ENCODE data around the gene RGS6. TPM values are rescaled to one million over a fixed set of nuclear protein-coding genes. Genes with fewer than 3 reads are reported as not detected.

RGS6 gene
- total and polyA plus RNA-seq, 2 of the 4 experiments (the other 2 are of a cell fraction), result not detected

DNA sequence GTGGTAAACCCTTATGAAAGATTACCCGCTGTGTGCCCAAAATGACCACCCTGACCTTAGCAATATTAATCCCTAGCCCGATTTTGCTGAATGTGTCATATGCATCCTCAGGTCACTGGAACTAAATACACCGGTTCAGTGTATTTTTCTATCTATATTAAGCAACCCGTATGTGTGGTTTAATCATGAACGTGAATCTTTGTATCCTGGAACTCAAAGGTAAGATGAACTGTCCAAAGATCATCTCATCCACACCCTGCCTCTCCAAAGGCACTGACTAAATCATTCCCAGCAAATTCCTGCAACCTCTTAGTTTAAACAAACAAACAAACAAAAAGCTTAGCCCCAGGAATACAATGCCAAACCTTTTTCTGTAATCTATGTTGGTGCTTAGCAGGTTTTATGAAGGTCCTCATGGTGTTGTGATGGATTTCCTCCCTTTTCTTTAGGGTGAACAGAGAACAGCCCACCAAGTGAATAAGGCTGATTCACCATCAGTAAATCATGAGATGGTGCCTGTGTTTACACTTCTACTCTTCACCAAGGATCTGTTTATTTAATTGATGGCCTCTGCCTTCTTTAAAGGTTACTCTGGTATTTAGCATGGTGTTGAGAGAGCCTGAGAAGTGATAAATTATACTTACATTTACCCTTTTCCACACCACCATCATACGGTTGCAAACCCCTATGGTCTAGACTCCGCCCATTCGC lies 663.1 kb downstream of the RGS6 start:
- WGBS, 2 experiments (ENCODE audit: extremely low coverage in 2 of 2, insufficient read length in 1 of 2), result 94% methylated on average over 3 of the region's 8 CpGs; no CpG with 5 or more reads in 1 of the 2 experiments
- Histone ChIP-seq H3K27ac (ENCODE audit: insufficient read depth, low read length) (no peak overlapping the region), H3K4ac (ENCODE audit: low read depth, low read length) (no peak overlapping the region), H3K79me1 (ENCODE audit: low read depth in 1 of 2, low read length in 2 of 2) (no peaks in the 10 kb centered on the region), H2BK15ac (ENCODE audit: low read depth, low read length) (no peak overlapping the region), H3K9ac (ENCODE audit: low read depth, low read length) (no peak overlapping the region), H4K20me1 (ENCODE audit: insufficient read depth, low read length) (no peaks in the 10 kb centered on the region), H2BK120ac (ENCODE audit: low read depth, low read length) (no peak overlapping the region; the same call in 1 of the 2 replicates), H2BK20ac (ENCODE audit: low read depth, low read length) (no peak overlapping the region), H4K5ac (ENCODE audit: low read depth, low read length) (no peak overlapping the region), H2AK9ac (replicated peaks; ENCODE audit: low read depth, low read length, poor library complexity) (no peak overlapping the region), H3K9me3 (ENCODE audit: control insufficient read depth, insufficient read depth, low read length) (no peaks in the 10 kb centered on the region), H3K36me3 (ENCODE audit: control insufficient read depth, insufficient read depth, low read length) (no peaks in the 10 kb centered on the region), H3K18ac (ENCODE audit: low read depth, low read length) (no peak overlapping the region), H3K14ac (replicated peaks; ENCODE audit: low read depth, low read length) (no peak overlapping the region), H3K9me1 (ENCODE audit: insufficient read depth, low read length) (no peaks in the 10 kb centered on the region), H2BK5ac (ENCODE audit: low read depth, low read length, poor library complexity, severe bottlenecking) (no peak overlapping the region), H4K91ac (ENCODE audit: insufficient read depth, low read depth, low read length) (no peak overlapping the region), H2AFZ (replicated peaks; ENCODE audit: low read length, poor library complexity) (no peak overlapping the region), H3K4me2 (ENCODE audit: low read depth, low read length) (no peak overlapping the region), H3K4me3 (ENCODE audit: insufficient read depth, low read depth, low read length) (no peak overlapping the region), H3K4me1 (ENCODE audit: control insufficient read depth, insufficient read depth, low read length) (no peaks in the 10 kb centered on the region), H2AK5ac (ENCODE audit: low read depth, low read length) (no peak overlapping the region), H3K27me3 (ENCODE audit: control insufficient read depth, insufficient read depth, low read length) (no peaks in the 10 kb centered on the region; the same call in 1 of the 2 replicates), H3K56ac (ENCODE audit: extremely low read depth, insufficient read depth, low read length) (no peak overlapping the region), H3K23ac (ENCODE audit: low read depth, low read length) (no peak overlapping the region), H4K8ac (ENCODE audit: low read depth in 2 of 2, low read length in 2 of 2) (no peak overlapping the region)
- CTCF ChIA-PET, result no interaction called here
- no peak for DNase-seq
- in situ Hi-C loops (cut with MboI; ENCODE audit: low sequenced_read_pairs), result no loop called here
- dilution Hi-C loops (cut with HindIII; ENCODE audit: low sequenced_read_pairs, unreplicated experiment), result no loop called here
- POLR2A ChIA-PET (ENCODE audit: unreplicated experiment), result no interaction called here
- no peak for ATAC-seq (ENCODE audit: low read depth)
- TF ChIP-seq, protein P1, sequence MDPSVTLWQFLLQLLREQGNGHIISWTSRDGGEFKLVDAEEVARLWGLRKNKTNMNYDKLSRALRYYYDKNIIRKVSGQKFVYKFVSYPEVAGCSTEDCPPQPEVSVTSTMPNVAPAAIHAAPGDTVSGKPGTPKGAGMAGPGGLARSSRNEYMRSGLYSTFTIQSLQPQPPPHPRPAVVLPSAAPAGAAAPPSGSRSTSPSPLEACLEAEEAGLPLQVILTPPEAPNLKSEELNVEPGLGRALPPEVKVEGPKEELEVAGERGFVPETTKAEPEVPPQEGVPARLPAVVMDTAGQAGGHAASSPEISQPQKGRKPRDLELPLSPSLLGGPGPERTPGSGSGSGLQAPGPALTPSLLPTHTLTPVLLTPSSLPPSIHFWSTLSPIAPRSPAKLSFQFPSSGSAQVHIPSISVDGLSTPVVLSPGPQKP (IDR thresholded peaks at IDR 0.05; ENCODE audit: borderline replicate concordance, low read depth, low read length), result no peak
- no peak for TF ChIP-seq SMC3 (IDR thresholded peaks at IDR 0.05; ENCODE audit: low read depth, low read length)
- BruUV-seq (replicated peaks), result no TSS peak
- intact Hi-C loops (cut with micrococcal nuclease), result no loop called here
